Measurements from ENCODE around the gene A3GALT2.
A peak's percentile ranks its signal among the peaks of the same experiment; 100 is the strongest.

Gene A3GALT2

GRCh38 chr1:33346927-33347649 lies 26.2 kb upstream of the A3GALT2 start:
- Histone ChIP-seq H3K27ac (ENCODE audit: extremely low read depth, low read depth, low read length) (no peak overlapping the region), H3K4me3 (ENCODE audit: low read depth, low read length) (no peak overlapping the region), H3K36me3 (ENCODE audit: control insufficient read depth in 2 of 2, insufficient read depth in 1 of 2, low read length in 2 of 2) (peaks cover 0 to 39% of the 10 kb centered on the region in 2 experiments; a peak in 2 of 3 replicates), H3K4me1 (ENCODE audit: control insufficient read depth, insufficient read depth, low read length) (peaks cover 23% of the 10 kb centered on the region), H3K9me3 (ENCODE audit: control insufficient read depth, insufficient read depth, low read depth, low read length) (no peaks in the 10 kb centered on the region)
- CTCF ChIA-PET = interaction anchor here (0.7 to 2.1 kb wide), 2 partner anchors 51 to 266 kb away, joined by 3 to 6 read pairs; no protein-coding TSS in a partner anchor
- POLR2A ChIA-PET = interaction anchor here (1.4 kb wide), 1 partner anchor 17 kb away, joined by 4 read pairs; no protein-coding TSS in a partner anchor
- peak; percentile 99 for TF ChIP-seq ZBTB17 (tag by site-specific recombination; IDR thresholded peaks at IDR 0.05)
- peak; percentile 78 for TF ChIP-seq ZNF600 (tag by site-specific recombination; IDR thresholded peaks at IDR 0.05)
- TF ChIP-seq SP2 (tag by site-specific recombination; IDR thresholded peaks at IDR 0.05) = peak; percentile 50
- TF ChIP-seq ZSCAN30 (tag by site-specific recombination; IDR thresholded peaks at IDR 0.05) = no peak
- TF ChIP-seq PRDM1 (tag by site-specific recombination; IDR thresholded peaks at IDR 0.05) = peak; percentile 80

- no peak for TF ChIP-seq ZNF768 (tag by site-specific recombination; IDR thresholded peaks at IDR 0.05)
- no peak for TF ChIP-seq ZNF175 (tag by site-specific recombination; IDR thresholded peaks at IDR 0.05)
- TF ChIP-seq ZNF473 (tag by site-specific recombination; IDR thresholded peaks at IDR 0.05) = no peak
- no peak for TF ChIP-seq ZNF677 (tag by site-specific recombination; IDR thresholded peaks at IDR 0.05)
- TF ChIP-seq, protein P1, sequence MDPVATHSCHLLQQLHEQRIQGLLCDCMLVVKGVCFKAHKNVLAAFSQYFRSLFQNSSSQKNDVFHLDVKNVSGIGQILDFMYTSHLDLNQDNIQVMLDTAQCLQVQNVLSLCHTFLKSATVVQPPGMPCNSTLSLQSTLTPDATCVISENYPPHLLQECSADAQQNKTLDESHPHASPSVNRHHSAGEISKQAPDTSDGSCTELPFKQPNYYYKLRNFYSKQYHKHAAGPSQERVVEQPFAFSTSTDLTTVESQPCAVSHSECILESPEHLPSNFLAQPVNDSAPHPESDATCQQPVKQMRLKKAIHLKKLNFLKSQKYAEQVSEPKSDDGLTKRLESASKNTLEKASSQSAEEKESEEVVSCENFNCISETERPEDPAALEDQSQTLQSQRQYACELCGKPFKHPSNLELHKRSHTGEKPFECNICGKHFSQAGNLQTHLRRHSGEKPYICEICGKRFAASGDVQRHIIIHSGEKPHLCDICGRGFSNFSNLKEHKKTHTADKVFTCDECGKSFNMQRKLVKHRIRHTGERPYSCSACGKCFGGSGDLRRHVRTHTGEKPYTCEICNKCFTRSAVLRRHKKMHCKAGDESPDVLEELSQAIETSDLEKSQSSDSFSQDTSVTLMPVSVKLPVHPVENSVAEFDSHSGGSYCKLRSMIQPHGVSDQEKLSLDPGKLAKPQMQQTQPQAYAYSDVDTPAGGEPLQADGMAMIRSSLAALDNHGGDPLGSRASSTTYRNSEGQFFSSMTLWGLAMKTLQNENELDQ (tag by site-specific recombination; IDR thresholded peaks at IDR 0.05; ENCODE audit: low read depth) = no peak
- TF ChIP-seq ZNF174 (tag by site-specific recombination; IDR thresholded peaks at IDR 0.05) = no peak
- no peak for TF ChIP-seq ZNF670 (tag by site-specific recombination; IDR thresholded peaks at IDR 0.05; ENCODE audit: low read depth)
- no peak for TF ChIP-seq ZNF548 (tag by site-specific recombination; IDR thresholded peaks at IDR 0.05)
- TF ChIP-seq ZNF660 (tag by site-specific recombination; IDR thresholded peaks at IDR 0.05) = no peak
- TF ChIP-seq ZFP41 (tag by site-specific recombination; IDR thresholded peaks at IDR 0.05; ENCODE audit: borderline replicate concordance) = no peak
- no peak for TF ChIP-seq ZNF558 (tag by site-specific recombination; IDR thresholded peaks at IDR 0.05)
- H3K4me1 ChIP-seq (ENCODE audit: control insufficient read depth, insufficient read depth, low read length) = peaks cover 29% of the 10 kb centered on the region
- CTCF ChIA-PET = no interaction called here
- no peaks in the 10 kb centered on the region for H3K9me3 ChIP-seq (ENCODE audit: control insufficient read depth, insufficient read depth, low read depth, low read length)
- no peak overlapping the region for H3K4me3 ChIP-seq (ENCODE audit: low read depth, low read length)
- peaks cover 0 to 44% of the 10 kb centered on the region in 2 experiments; a peak in 2 of 3 replicates for H3K36me3 ChIP-seq (ENCODE audit: control insufficient read depth in 2 of 2, insufficient read depth in 1 of 2, low read length in 2 of 2)
- POLR2A ChIA-PET = no interaction called here
- no peak overlapping the region for H3K27ac ChIP-seq (ENCODE audit: extremely low read depth, low read depth, low read length)
Observed at GRCh38 chr1:33346533-33346926, 25.6 kb upstream of the A3GALT2 start.

DNA sequence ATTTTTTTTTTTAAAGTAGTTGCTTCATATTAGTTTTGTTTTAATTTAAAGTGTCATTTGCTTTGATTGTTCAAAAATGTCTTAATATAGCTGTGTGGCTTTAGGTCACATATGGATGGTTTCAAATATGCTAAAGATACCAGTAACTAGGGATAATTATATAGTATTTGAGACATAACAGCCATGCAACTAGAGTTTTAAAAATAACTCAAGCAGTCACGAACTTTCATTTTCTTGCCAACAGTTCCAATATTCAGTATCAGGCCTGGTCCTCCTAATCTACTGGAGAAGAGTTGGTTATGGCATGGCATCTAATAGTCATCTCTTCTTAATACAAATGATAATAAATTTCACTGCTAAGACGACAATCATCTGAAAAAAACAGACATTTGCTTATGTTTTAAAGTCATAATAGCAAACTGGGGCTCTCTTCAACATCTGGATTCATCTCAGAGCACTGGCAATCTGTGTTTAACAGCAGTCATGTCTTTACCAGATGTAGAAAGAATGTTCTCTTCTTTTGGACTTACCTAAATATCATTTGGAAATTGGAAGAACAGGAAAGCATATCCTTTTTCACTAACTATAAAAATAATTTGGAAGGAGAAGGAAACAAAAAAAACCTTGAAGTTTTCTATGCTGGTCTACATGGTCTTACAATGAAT lies 24.1 kb upstream of the A3GALT2 start:
- Histone ChIP-seq H3K4me3 (ENCODE audit: low read depth, low read length) (no peak overlapping the region), H3K4me1 (ENCODE audit: control insufficient read depth, insufficient read depth, low read length) (peaks cover 29% of the 10 kb centered on the region), H3K27ac (ENCODE audit: extremely low read depth, low read depth, low read length) (no peak overlapping the region), H3K9me3 (ENCODE audit: control insufficient read depth, insufficient read depth, low read depth, low read length) (no peaks in the 10 kb centered on the region), H3K36me3 (ENCODE audit: control insufficient read depth in 2 of 2, insufficient read depth in 1 of 2, low read length in 2 of 2) (peaks cover 0 to 54% of the 10 kb centered on the region in 2 experiments; a peak in 2 of 3 replicates)
- CTCF ChIA-PET = no interaction called here
- POLR2A ChIA-PET = no interaction called here
- TF ChIP-seq ZNF670 (tag by site-specific recombination; IDR thresholded peaks at IDR 0.05; ENCODE audit: low read depth) = no peak
- no peak for TF ChIP-seq ZBTB1 (tag by site-specific recombination; IDR thresholded peaks at IDR 0.05)
- no peak for TF ChIP-seq ZNF571 (tag by site-specific recombination; IDR thresholded peaks at IDR 0.05)
- TF ChIP-seq, protein P2, sequence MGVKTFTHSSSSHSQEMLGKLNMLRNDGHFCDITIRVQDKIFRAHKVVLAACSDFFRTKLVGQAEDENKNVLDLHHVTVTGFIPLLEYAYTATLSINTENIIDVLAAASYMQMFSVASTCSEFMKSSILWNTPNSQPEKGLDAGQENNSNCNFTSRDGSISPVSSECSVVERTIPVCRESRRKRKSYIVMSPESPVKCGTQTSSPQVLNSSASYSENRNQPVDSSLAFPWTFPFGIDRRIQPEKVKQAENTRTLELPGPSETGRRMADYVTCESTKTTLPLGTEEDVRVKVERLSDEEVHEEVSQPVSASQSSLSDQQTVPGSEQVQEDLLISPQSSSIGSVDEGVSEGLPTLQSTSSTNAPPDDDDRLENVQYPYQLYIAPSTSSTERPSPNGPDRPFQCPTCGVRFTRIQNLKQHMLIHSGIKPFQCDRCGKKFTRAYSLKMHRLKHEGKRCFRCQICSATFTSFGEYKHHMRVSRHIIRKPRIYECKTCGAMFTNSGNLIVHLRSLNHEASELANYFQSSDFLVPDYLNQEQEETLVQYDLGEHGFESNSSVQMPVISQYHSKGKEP (tag by site-specific recombination; IDR thresholded peaks at IDR 0.05) = no peak
- TF ChIP-seq ZNF16 (tag by site-specific recombination; IDR thresholded peaks at IDR 0.05; ENCODE audit: low read depth) = no peak
- TF ChIP-seq, protein P1 (tag by site-specific recombination; IDR thresholded peaks at IDR 0.05; ENCODE audit: low read depth) = no peak
- TF ChIP-seq ZBTB17 (tag by site-specific recombination; IDR thresholded peaks at IDR 0.05) = no peak
- TF ChIP-seq, protein P3, sequence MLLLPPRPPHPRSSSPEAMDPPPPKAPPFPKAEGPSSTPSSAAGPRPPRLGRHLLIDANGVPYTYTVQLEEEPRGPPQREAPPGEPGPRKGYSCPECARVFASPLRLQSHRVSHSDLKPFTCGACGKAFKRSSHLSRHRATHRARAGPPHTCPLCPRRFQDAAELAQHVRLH (tag by site-specific recombination; IDR thresholded peaks at IDR 0.05) = no peak
- TF ChIP-seq ZXDB (tag by site-specific recombination; IDR thresholded peaks at IDR 0.05) = no peak
- no peak for TF ChIP-seq MEIS1 (CRISPR knock-in tag; IDR thresholded peaks at IDR 0.05; ENCODE audit: borderline replicate concordance)
